C4-2B (cell line): ENCODE data around the gene SAP30BP.

ENCODE experiments used
- ZFX ChIP-seq: fragments of 450-650 bp; IDR thresholded peaks from 2 replicates; pipeline ENCODE4 v1.6.1; 2017
- TF ChIP-seq, protein P1 (sequence below): fragments of 450-650 bp; conservative IDR thresholded peaks from 2 replicates; pipeline ENCODE4 v1.5.1; 2017; ENCODE audit warnings: mild to moderate bottlenecking

DNA sequence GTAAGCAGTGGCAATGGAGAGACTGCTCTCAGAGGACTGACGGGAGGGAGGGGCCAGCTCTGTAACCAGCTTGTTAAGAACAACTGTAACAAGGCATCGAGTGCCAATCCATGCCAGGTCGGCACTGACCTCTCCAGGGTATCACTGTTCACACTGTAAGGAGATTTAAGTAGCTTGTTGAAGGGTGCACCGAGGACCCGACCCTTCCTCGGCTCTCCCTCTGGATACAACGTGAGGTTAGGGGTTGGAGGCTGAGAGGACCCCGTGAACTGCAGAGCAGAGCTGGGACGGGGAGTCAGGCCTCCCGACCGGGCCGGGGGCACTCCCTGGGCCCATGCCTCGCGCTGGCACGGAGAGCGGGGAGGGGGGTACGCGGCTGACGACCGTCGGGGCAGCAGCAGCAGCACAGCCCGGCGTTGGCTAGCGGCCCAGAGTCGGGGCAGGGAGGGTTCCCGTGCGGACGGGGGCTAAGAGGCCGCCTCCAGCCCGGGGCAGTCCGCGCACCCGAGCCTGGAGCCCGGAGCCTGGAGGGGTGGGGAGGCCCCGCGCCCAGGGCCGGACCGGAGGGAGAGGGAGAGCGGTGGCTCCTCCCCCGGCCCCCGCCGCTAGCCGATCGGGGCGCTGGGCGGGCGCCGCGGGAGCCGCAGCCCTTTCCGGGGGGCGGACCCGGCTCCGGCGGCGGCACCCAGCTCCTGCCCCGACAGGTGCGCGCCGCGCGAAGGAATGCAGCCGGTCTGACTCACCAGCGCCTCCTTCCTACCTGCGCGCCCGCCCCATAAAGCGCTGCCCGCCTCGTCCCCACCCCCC is 53.7 kb downstream of the SAP30BP start, which contains the start of gene ITGB4:
- TF ChIP-seq, protein P1, sequence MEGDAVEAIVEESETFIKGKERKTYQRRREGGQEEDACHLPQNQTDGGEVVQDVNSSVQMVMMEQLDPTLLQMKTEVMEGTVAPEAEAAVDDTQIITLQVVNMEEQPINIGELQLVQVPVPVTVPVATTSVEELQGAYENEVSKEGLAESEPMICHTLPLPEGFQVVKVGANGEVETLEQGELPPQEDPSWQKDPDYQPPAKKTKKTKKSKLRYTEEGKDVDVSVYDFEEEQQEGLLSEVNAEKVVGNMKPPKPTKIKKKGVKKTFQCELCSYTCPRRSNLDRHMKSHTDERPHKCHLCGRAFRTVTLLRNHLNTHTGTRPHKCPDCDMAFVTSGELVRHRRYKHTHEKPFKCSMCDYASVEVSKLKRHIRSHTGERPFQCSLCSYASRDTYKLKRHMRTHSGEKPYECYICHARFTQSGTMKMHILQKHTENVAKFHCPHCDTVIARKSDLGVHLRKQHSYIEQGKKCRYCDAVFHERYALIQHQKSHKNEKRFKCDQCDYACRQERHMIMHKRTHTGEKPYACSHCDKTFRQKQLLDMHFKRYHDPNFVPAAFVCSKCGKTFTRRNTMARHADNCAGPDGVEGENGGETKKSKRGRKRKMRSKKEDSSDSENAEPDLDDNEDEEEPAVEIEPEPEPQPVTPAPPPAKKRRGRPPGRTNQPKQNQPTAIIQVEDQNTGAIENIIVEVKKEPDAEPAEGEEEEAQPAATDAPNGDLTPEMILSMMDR, result no peak
- no peak for TF ChIP-seq ZFX
